Astrocyte (in vitro differentiated cells and primary cell): ENCODE results near the gene SPATA31D3.

Experiments used
- EZH2 ChIP-seq: IDR thresholded peaks from 2 replicates; pipeline ENCODE4 v1.6.1; 2012; ENCODE audit warnings: mild to moderate bottlenecking, low read length, inconsistent platforms; ENCODE audit not compliant: insufficient read depth
- TF ChIP-seq, protein P1 (sequence below): IDR thresholded peaks from 2 replicates; pipeline ENCODE4 v1.5.1; 2011; ENCODE audit warnings: low read depth, mild to moderate bottlenecking, inconsistent platforms, low read length, moderate library complexity; ENCODE audit not compliant: insufficient read depth

DNA sequence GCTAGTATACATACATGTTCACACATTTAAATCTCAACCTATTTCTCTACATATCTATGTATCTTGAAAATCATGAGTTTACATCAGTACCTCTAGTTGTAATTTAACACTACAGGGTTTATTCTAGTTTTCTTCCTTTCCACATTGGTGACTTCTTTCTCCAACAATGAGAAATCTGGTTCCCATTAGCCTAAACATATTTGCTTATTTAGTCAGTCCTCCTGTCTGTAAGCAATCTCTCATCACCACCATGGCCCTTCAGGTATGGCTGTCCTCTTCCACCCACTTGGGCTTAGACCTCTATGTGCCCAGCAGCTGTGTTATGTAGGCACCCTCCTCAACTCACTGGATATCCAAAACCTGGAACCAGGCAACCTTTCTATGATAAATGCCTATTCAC, 37.3 kb downstream of the SPATA31D3 start:
- TF ChIP-seq, protein P1, sequence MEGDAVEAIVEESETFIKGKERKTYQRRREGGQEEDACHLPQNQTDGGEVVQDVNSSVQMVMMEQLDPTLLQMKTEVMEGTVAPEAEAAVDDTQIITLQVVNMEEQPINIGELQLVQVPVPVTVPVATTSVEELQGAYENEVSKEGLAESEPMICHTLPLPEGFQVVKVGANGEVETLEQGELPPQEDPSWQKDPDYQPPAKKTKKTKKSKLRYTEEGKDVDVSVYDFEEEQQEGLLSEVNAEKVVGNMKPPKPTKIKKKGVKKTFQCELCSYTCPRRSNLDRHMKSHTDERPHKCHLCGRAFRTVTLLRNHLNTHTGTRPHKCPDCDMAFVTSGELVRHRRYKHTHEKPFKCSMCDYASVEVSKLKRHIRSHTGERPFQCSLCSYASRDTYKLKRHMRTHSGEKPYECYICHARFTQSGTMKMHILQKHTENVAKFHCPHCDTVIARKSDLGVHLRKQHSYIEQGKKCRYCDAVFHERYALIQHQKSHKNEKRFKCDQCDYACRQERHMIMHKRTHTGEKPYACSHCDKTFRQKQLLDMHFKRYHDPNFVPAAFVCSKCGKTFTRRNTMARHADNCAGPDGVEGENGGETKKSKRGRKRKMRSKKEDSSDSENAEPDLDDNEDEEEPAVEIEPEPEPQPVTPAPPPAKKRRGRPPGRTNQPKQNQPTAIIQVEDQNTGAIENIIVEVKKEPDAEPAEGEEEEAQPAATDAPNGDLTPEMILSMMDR = no peak
- no peak for TF ChIP-seq EZH2
